GM23248 (cell line): ENCODE measurements around the gene GPHN.

Source experiments
- EZH2 ChIP-seq: fragments of 200-600 bp; sonication (generic); IDR thresholded peaks from 2 replicates; pipeline ENCODE4 v1.6.1; 2018; ENCODE audit warnings: antibody characterized with exemption, mild to moderate bottlenecking; ENCODE audit not compliant: insufficient read depth, poor library complexity, severe bottlenecking
- EZH2phosphoT487 ChIP-seq: fragments of 200-600 bp; sonication (generic); IDR thresholded peaks from 2 replicates; pipeline ENCODE4 v1.6.1; 2018; ENCODE audit warnings: antibody characterized with exemption, moderate library complexity, mild to moderate bottlenecking, low read depth; ENCODE audit not compliant: insufficient read depth

DNA sequence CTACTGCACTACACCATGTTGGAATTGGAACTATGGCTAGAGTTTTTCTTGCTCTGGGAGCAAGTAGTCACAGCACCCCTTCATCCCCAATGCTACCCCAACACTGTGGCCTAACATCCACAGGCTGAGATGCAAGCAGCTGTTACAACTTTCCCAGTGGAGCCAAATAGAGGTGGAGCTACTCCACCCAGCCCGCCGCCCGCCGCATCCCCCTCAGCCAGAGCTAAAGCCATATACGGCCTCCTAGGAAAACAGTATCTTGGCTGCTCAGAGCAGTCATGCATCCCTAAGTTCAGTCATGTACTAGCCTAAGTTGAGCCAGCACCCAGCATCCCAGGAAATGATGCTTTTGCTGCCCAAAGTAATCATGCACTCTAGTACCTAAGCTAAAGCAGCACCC is 664.1 kb downstream of the GPHN start:
- no peak for TF ChIP-seq EZH2phosphoT487
- TF ChIP-seq EZH2, result no peak
